ENCODE data around the gene SMYD3.
"Not testable (repeated sequence)": the region's sequence is repeated elsewhere in the genome, so short reads cannot be mapped to it uniquely, and the experiment has no call there.

Gene SMYD3

DNA sequence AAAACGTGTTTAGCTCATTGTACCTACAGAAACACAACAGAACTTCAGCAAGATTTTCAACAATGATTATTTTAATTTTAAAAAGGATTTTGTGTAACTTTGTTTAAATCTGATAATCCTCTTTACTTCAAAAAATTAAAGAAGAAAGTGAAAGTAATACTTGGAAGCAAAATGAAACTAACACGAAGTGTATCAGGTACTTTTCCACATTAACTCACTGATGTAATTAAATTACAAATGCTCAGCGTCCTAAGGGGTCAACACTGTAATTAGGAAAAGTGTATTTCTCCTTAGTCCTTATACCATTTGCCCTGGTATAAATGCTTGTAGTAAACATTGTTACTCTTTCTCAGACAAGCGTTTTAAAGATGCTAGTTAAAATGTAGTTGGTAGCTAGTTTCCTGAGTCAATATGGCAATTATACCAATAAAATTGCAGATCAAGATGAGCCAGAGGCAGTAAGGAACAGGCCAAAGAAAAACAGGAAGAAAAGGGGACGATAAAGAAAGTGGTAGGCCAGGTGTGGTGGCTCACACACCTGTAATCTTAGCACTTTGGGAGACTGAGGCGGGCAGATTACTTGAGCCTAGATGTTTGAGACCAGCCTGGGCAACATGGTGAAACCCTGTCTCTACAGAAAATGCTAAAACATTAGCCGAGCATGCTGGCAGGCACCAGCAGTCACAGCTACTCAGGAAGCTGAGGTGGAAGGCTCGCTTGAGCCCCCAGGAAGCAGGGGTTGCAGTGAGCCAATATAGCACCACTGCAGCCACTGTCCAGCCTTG lies 553.0 kb downstream of the SMYD3 start:
- peak; percentile 16 for DNase-seq (ENCODE audit: low read depth)

GRCh38 chr1:245952383-245953026 lies 554.6 kb downstream of the SMYD3 start:
- DNase-seq (ENCODE audit: low read depth) = no peak

DNA sequence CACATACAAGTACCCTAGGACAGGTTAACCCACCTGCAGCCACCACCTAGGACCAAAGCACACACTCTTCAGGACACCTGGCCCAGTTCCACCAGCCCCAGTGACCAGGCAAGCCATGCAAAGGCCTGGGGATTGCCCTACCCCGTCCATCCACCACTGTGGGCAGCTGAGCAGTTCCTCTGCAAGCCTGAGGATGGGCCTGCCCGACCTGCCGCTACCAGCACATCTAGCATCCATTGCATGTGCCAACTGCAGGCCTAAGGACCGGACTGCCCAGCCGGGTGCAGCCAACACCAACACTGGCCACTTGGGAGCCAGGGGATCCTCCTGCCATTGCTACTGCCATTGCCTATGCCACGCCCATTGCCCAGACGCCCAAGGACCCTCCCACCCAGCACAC lies 558.3 kb downstream of the SMYD3 start:
- DNase-seq (ENCODE audit: low read depth) = no peak

- no peak for DNase-seq (ENCODE audit: low read depth)
Measured at GRCh38 chr1:245946905-245947304, 560.2 kb downstream of the SMYD3 start.

DNA sequence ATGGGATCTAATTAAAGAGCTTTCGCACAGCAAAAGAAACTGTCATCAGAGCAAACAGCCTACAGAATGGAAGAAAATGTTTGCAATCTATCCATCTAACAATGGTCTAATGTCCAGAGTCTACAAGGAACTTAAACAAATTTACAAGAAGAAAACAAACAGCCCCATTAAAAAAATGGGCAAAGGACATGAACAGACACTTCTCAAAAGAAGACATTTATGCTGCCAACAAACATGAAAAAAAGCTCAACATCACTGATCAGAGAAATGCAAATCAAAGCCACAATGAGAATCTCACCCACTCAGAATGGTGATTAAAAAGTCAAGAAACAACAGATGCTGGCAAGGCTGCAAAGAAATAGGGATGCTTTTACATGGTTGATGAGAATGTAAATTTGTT lies 561.9 kb downstream of the SMYD3 start:
- not testable (repeated sequence) for DNase-seq (ENCODE audit: low read depth)

DNA sequence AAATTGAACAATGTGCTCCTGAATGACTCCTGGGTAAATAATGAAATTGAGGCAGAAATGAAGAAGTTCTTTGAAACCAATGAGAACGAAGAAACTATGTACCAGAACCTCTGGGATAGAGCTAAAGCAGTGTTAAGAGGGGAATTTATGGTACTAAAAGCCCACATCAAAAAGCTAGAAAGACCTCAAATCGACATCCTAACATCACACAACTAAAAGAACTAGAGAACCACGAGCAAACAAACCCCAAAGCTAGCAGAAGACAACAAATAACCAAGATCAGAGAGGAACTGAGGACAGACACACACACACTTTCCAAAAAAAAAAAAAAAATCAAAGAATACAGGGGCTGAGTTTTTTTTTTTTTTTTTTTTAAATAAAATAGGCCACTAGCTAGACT lies 564.2 kb downstream of the SMYD3 start:
- DNase-seq (ENCODE audit: low read depth) = no peak

DNA sequence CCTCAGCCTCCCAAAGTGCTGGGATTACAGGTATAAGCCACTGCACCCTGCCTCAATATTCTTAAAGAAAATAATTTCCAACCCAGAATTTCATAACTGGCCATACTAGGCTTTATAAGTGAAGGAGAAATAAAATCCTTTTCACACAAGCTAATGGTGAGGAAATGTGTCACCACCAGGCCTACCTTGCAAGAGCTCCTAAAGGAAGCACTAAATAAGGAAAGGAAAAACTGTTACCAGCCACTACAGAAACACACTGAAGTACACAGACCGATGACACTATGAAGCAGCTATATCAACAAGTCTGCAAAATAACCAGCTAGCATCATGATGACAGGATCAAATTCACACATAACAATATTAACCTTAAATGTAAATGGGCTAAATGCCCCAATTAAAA lies 565.3 kb downstream of the SMYD3 start:
- DNase-seq (ENCODE audit: low read depth) = not testable (repeated sequence)

DNA sequence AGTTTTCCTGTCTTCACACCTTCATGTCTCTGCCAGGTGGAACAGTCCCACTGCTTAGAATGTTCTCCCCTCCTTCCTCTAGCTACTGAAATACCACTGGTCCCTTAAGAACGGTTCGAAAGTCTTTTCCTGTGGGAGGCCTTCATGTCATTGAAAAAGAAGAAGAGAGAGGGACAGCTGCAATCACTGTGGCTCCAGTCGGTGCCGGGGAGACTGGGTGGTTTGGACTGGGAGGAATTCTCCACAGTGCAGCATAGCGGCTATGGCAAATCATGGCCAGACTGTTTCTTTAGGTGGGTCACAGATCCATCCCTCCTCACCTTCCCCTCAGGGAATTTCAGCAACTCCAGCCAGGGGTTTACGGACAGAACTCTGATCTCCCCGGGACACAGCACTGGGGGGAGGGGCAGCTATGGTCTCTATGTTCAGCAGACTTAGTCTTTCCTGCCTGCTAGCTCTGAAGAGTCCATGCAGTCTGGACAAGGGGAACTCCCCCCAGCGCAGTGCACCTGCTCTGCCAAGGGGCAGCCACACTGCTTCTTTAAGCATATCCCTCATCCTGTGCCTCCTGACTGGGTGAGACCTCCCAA lies 567.2 kb downstream of the SMYD3 start:
- DNase-seq (ENCODE audit: low read depth) = no peak

- no peak for DNase-seq (ENCODE audit: low read depth)
Measured at GRCh38 chr1:245938046-245938435, 569.0 kb downstream of the SMYD3 start.

DNA sequence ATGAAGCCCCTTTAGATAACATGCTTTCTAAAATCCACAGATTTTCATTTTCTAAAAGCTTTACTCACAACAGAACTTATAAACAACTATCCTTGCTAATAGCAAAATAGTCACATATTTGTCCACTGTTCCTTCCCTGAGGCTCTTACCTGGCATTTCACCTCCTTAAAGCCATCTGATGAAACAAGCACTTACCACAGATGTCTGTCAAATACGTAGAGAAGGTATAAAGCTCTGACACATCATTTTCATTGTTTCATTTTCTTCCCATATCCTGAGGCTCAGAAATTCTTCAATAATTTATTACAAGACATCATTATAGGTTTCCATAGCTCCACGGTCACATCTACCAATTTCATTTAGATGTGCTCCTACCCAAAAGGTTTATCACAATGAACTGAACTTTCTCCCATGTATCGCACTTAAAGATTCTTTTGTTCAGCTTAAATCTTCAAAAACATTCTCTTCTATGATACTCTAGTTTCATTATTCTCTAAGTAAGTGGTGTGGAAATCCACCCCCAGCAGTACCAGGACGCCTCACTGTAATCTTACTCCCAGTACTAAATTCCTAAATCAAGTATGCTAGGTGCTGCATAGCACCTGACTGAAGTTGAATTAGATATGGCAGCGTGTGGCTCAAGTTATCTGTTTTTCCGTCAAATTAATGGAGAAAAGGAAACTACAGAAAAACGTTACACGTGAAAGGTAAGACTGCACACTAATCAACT lies 569.6 kb downstream of the SMYD3 start:
- no peak for DNase-seq (ENCODE audit: low read depth)

DNA sequence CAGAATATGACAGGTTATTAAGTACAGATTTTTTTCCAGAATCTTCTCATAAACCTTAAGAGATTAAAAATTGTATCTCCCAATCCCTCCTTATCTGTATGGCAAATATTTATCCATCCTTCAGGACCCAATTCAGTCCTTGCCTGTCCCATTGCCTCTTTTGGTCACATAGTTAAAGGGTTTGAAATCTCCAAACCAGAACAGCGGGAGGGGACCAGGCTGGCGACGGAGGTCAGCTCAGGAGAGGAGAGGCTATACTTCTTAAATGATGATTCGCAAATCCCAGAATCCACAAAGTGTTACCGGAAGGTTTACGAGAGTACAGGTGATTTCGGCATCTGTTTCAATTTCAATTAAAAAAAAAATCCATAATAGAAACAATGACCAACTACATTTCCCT lies 572.7 kb downstream of the SMYD3 start:
- no peak for DNase-seq (ENCODE audit: low read depth)

- DNase-seq (ENCODE audit: low read depth) = no peak
Measured at GRCh38 chr1:245933431-245934045, 573.5 kb downstream of the SMYD3 start.

GRCh38 chr1:245932302-245932972 lies 574.6 kb downstream of the SMYD3 start:
- DNase-seq (ENCODE audit: low read depth) = no peak

DNA sequence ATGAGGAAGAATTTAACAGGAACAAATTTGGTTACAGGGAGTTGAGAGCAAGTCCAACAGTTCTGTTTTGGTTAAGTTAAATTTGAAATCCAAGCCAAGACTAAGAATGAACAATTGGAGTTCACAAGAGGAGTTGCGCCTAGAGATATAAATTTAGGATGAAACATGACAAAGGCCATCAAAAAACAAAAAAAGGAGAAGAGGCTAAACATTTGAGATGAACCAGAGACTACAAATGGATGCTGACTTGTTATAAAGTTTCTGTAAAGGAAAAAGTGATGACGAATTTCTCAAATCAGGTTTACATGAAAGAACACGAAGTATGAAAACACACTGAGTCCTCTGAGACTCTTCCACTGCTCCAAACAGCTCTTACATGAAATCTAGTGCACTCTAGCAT lies 575.6 kb downstream of the SMYD3 start:
- DNase-seq (ENCODE audit: low read depth) = no peak

- no peak for DNase-seq (ENCODE audit: low read depth)
Measured at GRCh38 chr1:245929224-245929623, 577.9 kb downstream of the SMYD3 start.

DNA sequence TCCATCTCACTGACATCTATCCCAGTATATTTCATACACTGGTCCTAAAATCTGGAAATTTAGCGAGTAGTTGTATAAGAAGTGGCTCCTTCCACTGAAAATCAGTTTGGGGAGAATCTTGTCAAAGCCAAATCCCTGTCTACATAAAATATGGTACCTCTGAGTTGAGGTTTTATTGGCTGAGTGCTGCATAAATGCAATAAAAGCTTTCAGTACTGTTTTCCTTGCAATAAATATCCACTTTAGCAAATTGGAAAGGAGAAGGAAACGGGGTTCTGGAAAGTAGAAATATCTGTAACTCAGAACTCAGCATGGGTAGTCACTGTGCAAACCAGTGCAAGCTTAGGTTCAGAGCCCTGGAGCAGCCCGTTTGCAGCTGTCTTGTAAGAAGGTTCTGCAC lies 580.2 kb downstream of the SMYD3 start:
- no peak for DNase-seq (ENCODE audit: low read depth)

GRCh38 chr1:245923215-245923614 lies 583.9 kb downstream of the SMYD3 start:
- no peak for DNase-seq (ENCODE audit: low read depth)

GRCh38 chr1:245921417-245921816 lies 585.7 kb downstream of the SMYD3 start:
- DNase-seq (ENCODE audit: low read depth) = no peak

DNA sequence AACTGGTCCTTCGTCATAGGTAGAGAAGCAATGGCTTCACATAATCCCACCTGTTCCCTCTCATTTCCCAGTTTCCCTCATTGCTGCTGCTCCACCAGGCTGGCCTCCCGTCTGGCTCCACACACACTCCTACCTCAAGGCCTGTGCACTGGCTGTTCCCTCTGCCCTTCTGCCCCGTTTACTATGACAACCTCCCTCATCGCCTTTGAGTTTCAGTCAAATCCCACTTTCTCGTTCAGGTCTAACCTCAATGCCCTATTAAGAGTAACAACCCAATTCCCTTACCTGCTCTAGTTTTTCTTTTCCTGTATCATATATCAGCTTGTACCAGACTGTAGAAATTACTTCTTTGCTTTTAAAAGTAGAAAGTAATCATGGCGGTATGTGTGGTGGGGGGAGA lies 589.7 kb downstream of the SMYD3 start:
- DNase-seq (ENCODE audit: low read depth) = no peak

- no peak for DNase-seq (ENCODE audit: low read depth)
Measured at GRCh38 chr1:245915841-245916240, 591.2 kb downstream of the SMYD3 start.

- no peak for DNase-seq (ENCODE audit: low read depth)
Measured at GRCh38 chr1:245915406-245915805, 591.7 kb downstream of the SMYD3 start.

DNA sequence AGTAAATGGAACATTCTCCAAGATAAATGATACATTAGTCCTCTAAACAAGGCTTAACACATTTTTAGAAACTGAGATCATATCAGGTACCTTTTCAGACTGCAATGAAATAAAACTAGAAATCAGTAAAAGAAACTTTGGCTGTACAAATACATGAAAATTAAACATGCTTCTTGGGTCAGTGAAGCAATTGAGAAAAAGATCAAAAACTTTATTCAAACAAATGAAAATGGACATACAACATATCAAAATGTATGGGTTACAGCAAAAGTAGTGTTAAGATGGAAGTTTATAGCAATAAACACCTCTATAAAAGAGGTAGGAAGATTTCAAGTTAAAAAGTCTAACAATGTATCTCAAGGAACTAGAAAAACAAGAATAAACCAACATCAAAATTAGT lies 598.5 kb downstream of the SMYD3 start:
- no peak for DNase-seq (ENCODE audit: low read depth)

All from EH (cell line).